WI38 (cell line): Measurements from ENCODE around the gene WTAP.
A peak's percentile ranks its signal among the peaks of the same experiment; 100 is the strongest.
"Not testable (repeated sequence)": the region's sequence is repeated elsewhere in the genome, so short reads cannot be mapped to it uniquely, and the experiment has no call there.

Source experiments
- H3K4me3 ChIP-seq: 2 replicates; pipeline ENCODE4 v1.5.1; 2011; ENCODE audit warnings: low read depth, mild to moderate bottlenecking, control low read depth, low read length
- TF ChIP-seq, protein P1 (sequence below): IDR thresholded peaks from 2 replicates; pipeline ENCODE4 v1.5.1; 2012; ENCODE audit warnings: low read depth, mild to moderate bottlenecking, control low read depth, low read length

Gene WTAP

DNA sequence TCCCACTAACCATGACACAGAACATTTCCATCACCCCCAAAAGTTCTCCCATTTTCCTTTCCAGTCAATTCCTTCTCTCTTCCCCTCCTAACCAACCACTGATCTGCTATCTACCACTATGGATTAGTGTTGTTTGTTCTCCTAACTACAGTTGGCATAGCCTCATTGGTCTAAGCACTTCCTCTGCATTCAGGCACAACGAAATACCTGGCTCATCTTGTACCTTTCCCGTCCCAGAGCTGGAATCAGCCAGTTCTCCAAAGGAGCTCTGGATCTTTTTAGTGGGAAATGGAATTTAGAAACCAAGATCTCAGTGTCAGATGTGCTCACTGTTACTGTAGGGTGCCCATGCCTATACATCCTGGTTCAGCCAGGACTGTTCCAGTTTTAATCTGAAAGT lies 4.0 kb upstream of the WTAP start:
- TF ChIP-seq, protein P1, sequence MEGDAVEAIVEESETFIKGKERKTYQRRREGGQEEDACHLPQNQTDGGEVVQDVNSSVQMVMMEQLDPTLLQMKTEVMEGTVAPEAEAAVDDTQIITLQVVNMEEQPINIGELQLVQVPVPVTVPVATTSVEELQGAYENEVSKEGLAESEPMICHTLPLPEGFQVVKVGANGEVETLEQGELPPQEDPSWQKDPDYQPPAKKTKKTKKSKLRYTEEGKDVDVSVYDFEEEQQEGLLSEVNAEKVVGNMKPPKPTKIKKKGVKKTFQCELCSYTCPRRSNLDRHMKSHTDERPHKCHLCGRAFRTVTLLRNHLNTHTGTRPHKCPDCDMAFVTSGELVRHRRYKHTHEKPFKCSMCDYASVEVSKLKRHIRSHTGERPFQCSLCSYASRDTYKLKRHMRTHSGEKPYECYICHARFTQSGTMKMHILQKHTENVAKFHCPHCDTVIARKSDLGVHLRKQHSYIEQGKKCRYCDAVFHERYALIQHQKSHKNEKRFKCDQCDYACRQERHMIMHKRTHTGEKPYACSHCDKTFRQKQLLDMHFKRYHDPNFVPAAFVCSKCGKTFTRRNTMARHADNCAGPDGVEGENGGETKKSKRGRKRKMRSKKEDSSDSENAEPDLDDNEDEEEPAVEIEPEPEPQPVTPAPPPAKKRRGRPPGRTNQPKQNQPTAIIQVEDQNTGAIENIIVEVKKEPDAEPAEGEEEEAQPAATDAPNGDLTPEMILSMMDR: no peak

DNA sequence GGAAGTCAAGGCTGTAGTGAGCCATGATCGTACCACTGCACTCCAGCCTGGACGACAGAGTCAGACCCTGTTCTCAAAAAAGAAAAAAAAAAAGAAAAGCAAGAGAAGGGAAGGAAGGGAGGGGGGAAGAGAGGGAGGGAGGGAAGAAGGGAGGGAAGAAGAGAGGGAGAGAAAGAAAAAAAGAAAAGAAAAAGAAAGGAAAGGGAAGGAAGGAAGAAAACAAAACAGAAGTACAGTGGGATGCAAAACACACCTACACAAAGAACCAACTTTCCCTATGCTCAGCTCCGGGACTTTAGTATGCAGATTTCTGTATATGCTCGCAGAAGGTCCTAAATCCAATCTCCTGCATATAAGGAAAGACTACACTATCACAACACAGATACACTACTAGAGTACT lies 2.5 kb upstream of the WTAP start:
- no peak overlapping the region for H3K4me3 ChIP-seq
- TF ChIP-seq, protein P1: no peak

More for the DNA sequence above, 4.0 kb upstream of the WTAP start:
- H3K4me3 ChIP-seq: no peak overlapping the region

DNA sequence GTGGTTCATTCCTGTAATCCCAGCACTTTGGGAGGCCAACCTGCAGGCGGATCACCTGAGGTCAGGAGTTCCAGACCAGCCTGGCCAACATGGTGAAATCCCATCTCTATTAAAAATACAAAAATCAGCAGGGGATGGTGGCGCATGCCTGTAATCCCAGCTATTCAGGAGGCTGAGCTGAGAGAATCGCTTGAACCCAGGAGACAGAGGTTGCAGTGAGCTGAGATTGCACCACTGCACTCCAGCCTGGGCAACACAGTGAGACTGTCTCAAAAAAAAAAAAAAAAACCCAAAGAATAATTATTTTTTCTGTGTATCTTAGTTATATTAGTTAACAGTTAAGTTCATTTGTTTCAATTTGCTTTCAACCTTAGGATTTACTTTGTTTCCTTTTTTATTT lies 2.1 kb upstream of the WTAP start:
- H3K4me3 ChIP-seq: not testable (repeated sequence)

DNA sequence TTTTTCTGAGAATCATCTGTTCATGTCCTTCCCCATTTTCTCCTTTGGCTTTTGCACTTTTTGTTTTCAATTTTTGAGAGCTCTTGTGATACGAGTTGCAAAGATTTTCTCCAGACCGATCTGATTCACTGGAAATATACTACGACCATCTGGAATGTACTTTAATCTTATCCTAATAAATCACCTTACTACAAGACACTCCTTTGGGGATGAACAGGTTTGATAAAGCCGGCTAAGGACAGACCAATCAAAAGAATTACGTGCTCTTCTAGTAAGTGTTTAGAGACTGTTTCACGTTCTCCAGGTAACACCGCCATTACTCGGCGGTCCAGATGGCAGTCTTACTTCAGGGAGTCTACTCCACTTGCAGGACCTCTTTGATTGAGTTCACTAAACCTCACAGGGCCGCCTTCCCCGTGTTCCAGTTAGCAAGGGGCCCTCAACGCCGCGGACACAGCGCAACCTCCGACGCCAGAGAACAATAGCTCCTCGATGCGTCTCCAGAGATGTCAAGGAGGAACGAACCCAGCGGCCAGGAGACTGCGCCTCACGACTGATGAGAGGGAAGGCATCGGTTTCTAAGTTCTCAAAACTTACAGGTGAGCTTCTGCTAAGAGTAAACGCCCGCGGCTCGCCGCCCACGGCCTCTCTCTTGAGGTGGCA lies 920 bp upstream of the WTAP start:
- TF ChIP-seq, protein P1: no peak
- H3K4me3 ChIP-seq: peak overlapping the region; percentile 87

DNA sequence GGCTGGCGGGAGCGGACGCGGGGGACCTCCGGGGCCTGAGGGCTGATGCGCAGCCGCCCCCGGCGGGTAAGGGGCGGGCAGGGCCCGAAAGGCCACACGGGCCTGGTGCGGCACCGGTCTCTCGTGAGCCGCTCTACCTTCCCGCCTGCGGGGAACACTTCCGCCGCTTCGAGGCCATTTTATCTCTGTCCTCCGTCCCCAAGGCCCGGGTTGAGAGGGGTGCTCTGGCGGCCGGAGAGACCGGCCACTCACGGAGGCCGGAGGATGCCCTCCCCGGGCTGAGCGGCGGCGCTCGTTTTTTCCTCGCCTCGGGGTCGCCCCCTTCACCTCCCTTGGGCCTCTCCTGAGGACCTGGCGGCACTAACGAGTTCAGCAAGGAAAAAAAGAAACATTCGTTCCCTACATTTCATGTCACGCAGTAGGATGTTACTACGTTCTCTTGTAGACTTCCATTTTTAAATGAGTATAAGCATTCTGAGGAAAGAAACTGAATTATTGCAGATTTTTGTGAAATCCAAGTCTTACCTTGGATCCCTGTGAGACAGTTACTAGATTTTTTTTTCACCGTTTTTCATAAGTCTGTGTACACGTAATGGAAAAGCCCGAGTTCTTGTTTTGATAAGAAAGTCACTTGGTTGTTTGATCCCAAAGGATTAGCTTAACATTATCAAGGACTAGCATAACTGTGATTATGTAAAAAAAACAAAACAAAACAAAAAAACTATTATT lies 575 bp downstream of the WTAP start:
- TF ChIP-seq, protein P1: no peak
- H3K4me3 ChIP-seq: peak overlapping the region; percentile 87

DNA sequence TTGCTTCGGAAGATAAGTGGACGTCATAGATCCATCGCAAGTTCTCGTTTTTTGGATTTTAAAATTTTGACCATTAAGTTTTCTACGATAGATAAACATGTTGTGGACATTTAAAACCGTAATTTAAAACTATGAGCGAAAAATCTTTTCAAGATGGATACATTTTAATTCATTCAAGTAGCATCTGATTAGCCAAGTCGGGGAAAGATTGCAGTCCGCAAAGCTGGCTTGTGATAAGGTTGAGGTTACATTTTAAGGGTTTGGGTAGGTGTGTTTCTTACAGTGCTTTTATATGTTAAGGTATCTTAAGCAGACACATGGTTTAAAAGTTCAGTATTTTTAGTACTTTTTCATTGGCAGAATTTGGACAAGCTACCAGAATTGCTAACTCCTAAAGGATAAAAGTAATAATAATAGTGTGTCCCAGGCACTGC lies 1.2 kb downstream of the WTAP start:
- peak overlapping the region; percentile 87 for H3K4me3 ChIP-seq
- TF ChIP-seq, protein P1: no peak

DNA sequence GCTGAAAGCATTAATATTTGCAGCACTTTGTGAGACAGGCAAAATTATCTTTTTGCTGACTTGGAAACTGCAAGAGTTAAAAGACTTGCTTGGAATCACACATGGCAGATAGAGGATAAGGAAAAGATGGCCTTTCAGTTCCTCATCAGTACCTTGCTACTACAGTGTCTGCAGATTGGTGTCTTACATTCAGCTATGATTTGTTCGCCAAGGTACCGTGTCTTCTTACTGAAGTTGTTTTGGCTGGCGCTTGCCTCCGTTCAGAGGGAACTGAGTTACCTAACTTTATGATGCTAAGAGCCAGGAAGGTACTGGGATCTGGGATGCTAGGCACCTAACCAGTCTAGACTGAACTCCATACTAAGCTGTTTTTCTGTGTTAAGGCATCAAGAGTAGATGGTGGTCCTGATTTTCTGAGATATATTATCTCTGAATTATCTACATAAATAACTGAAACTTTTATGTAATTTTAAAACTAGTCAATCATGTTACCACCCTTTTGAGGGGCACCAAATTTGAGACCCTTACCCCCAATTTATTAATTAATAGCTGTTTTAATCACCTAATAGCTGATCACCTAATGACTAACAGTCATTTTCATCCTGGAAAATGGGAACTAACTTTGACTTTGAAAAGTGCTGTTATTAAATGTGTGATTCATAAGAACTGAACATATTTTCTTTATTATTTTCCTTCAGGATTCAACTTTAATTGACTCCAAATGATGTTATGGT lies 2.5 kb downstream of the WTAP start:
- TF ChIP-seq, protein P1: no peak

More for the DNA sequence above, 2.5 kb downstream of the WTAP start:
- H3K4me3 ChIP-seq: peak overlapping the region; percentile 87
